ENCODE data around the gene APMAP.

- TF ChIP-seq CTCF (IDR thresholded peaks at IDR 0.05) (no peak), POLR2A (IDR thresholded peaks at IDR 0.05) (no peak)
Observed at GRCh38 chr20:24963672-24964505, 28.7 kb downstream of the APMAP start.

All from testis (tissue), 2 donors.